SK-MEL-5 (cell line): ENCODE measurements around the gene PLA2G6. TPM values are rescaled to one million over a fixed set of nuclear protein-coding genes. Genes with fewer than 3 reads are reported as not detected.
"Not testable (repeated sequence)": the region's sequence is repeated elsewhere in the genome, so short reads cannot be mapped to it uniquely, and the experiment has no call there.

Experiments used
- DNase-seq: peaks from one replicate; pipeline ENCODE4 v3.0.0-alpha.2; 2016; ENCODE audit warnings: low read depth, low spot score
- in situ Hi-C: cut with HindIII; loops from 2 replicates; pipeline ENCODE4 v1.10.0; 2016; ENCODE audit warnings: low sequenced_read_pairs, high pct_unique_total_duplicates, low pct_unique_long_range_greater_than_20kb
- total RNA-seq: library from RNA; depleted of rRNA; stranded (reverse); fragments of >200 nt; shearing (Covaris generic); gene quantifications from 2 replicates; pipeline ENCODE4 v1.2.3, GENCODE V29; 2014

PLA2G6 gene
- total RNA-seq, 1 experiment from 2014 or later, result 20.8 TPM

- in situ Hi-C loops, result no loop called here
- no peak for DNase-seq
These were observed 96.6 kb downstream of the PLA2G6 start for GRCh38 chr22:38085056-38085455.

- peak; percentile 44 for DNase-seq
- in situ Hi-C loops, result no loop called here
These were observed 97.5 kb downstream of the PLA2G6 start, which contains the start of gene SLC16A8 for GRCh38 chr22:38083931-38084631. Gene SLC16A8 (minus strand): TSS chr22:38084184. CDS start chr22:38082873, 1,311 bp downstream.

DNA sequence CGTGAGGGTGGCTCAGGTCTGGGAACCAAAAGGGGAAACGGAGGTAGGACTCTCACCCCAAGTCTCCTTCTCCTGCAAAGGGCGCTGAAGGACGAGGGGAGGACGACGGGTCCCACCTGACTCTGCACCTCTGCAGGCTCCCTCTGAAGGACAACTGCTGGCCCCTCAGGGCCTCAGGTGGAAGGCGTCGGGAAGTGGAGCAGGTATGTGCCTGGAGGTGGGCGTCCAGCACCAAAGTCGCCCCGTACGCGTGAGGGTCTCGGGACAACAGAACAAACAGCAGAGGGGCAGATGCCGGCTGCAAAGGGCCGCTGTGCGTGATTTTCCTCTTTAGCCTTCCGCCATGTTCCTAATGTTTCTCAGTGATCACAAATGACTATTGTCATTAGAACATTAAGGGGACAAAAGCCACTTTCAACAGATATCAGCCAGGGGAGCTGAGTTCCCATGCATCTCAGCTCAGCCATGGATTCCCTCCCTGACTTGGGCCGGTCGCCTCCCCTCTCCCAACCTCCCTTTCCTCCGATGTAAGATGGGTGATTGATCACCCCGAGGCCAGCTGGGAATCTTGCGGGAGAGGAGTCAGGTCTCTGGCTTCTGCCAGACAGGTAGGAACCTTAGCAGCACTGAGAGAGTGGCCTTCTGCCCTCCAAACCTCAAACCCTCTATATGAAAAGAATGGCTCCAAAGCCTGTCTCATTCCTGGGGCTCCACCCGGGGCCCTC, 98.5 kb downstream of the PLA2G6 start:
- in situ Hi-C loops, result no loop called here
- no peak for DNase-seq

- DNase-seq, result no peak
- in situ Hi-C loops, result no loop called here
These were observed 99.4 kb downstream of the PLA2G6 start for GRCh38 chr22:38081941-38082828.

DNA sequence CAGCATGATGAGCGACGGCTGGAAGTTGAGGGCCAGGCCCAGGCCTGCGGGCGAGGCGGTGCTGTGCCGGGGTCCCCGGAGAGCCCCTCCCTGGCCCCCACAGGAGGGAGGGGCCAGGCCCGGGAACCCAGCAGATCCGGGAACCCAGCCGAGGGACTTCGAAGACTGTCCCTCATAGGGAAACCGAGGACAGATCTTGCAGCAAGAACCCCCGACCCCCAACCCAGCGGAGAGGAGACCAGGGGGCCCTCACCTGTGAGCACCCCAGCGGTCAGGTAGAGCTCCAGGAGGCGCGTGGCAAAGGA, 100.0 kb downstream of the PLA2G6 start:
- no peak for DNase-seq
- in situ Hi-C loops, result no loop called here

GRCh38 chr22:38080850-38081635, 100.6 kb downstream of the PLA2G6 start:
- DNase-seq, result no peak
- in situ Hi-C loops, result no loop called here

DNA sequence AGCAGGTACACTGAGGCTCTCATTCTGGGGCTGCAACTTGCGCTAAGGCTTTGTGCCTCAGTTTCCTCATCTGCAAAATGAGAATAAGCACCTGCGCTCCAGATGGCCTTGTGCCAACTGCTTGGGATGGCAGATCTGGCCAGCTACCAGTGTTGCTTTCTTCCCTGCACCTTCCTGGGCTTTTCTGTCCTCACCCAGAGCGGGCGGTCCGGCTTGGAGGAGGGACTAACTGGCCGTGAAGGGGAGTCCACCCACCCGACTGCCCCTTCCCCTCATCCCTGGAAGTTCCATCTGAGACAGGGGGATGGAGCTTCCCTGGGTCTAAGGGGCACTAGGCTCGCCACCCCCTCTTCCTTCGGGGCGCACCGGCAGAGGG, 101.2 kb downstream of the PLA2G6 start:
- in situ Hi-C loops, result no loop called here
- DNase-seq, result no peak

- no peak for DNase-seq
- in situ Hi-C loops, result no loop called here
These were observed 101.8 kb downstream of the PLA2G6 start for GRCh38 chr22:38079804-38080203.

- in situ Hi-C loops, DNase-seq: not testable (repeated sequence)
These were observed 102.4 kb downstream of the PLA2G6 start for GRCh38 chr22:38079208-38079607.

GRCh38 chr22:38078046-38078840, 103.4 kb downstream of the PLA2G6 start:
- in situ Hi-C loops, result no loop called here
- no peak for DNase-seq

GRCh38 chr22:38077595-38077994, 104.0 kb downstream of the PLA2G6 start:
- in situ Hi-C loops, result no loop called here
- DNase-seq, result no peak

GRCh38 chr22:38077096-38077495, 104.5 kb downstream of the PLA2G6 start:
- DNase-seq, result no peak
- in situ Hi-C loops, result no loop called here

GRCh38 chr22:38075961-38076360, 105.7 kb downstream of the PLA2G6 start:
- in situ Hi-C loops, result no loop called here
- no peak for DNase-seq

DNA sequence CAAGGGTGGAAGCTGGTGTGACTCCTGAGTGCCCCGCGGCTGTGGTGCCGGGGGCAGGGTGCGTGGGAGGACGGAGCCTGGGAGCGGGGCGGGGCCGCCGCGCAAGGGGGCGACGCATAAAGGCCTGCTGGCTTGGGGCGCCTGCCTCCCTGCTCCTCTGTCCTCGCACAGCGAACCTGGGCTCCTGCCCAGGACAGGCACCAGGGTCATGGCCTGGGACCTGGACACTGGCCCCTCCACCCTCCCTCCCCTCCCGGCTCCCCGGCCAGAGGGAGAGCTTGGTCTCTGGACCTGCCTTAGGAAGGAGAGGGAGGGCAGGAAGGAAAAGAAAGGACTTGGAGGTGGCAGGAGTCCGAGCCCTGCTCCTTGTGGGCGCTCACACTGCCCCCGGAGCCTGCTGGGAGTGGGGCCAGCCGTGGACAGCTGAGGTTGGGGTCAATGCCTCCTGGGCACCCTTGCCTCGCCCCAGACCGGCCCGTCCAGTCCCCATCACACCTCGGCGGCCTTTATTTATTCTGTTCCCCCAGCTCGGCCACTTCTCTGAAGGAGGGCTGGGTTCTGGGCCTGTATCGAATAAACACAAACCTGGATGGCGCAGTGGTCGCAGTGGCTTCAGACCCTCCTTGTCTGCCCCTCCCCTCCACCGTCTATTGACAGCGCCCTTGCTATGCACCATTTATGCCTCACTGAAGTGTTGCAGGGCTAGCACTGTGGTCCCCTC, 106.4 kb downstream of the PLA2G6 start:
- no peak for DNase-seq
- in situ Hi-C loops, result no loop called here

DNA sequence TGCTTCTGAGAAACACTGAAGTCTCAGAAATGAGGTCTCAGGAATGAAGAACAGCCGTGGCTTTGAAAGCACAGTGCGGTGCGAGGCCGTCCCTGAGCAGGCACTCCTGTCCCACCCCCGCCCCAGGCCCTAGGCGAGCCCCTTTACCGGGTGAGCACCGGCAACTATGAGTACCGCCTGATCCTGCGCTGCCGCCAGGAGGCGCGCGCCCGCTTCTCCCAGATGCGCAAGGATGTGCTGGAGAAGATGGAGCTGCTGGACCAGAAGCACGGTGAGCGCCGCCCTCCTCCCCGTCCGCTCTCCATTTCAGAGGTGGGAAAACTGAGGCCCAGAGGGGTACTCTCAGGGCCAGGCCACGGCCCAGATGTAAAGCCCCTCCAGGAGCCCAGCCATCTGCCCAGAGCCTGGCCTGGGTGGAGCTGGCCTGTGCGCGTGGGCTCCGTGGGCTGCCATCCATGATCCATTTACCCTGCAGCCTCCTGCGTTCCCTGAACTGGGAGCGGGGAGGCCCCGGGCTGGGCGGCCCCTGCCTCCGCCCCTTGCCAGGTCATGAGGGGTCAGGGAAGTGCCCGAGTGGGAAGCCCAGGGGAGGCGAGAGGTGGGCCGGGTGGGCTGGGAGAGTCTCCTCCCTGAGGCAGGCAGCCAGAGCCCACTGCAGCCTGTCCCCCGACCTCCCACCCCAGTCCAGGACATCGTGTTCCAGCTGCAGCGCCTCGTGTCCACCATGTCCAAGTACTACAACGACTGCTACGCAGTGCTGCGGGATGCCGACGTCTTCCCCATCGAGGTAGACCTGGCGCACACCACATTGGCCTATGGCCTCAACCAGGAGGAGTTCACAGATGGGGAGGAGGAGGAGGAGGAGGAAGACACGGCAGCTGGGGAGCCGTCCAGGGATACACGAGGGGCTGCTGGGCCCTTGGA, 107.2 kb downstream of the PLA2G6 start:
- no peak for DNase-seq
- in situ Hi-C loops, result no loop called here
